GM21360 (cell line): ENCODE measurements around the gene ZNF394.

Source experiments
- ATAC-seq: cut with Tn5 transposase; IDR thresholded peaks from one replicate; pipeline ENCODE4 v1.9.1; 2021; ENCODE audit warnings: mild to moderate bottlenecking, moderate library complexity; ENCODE audit not compliant: unreplicated experiment

ZNF394 gene

GRCh38 chr7:99453105-99453504 is 47.0 kb downstream of the ZNF394 start:
- ATAC-seq, result no peak

- ATAC-seq, result no peak
These were observed 47.5 kb downstream of the ZNF394 start for GRCh38 chr7:99452541-99452940.

- no peak for ATAC-seq
These were observed 48.1 kb downstream of the ZNF394 start for GRCh38 chr7:99451936-99452335.

GRCh38 chr7:99449326-99449725 is 50.8 kb downstream of the ZNF394 start:
- no peak for ATAC-seq

- no peak for ATAC-seq
These were observed 51.2 kb downstream of the ZNF394 start for GRCh38 chr7:99448855-99449254.

- no peak for ATAC-seq
These were observed 52.1 kb downstream of the ZNF394 start for GRCh38 chr7:99447943-99448342.

- ATAC-seq, result no peak
These were observed 54.0 kb downstream of the ZNF394 start for GRCh38 chr7:99446096-99446495.
